HG03060 (cell line): ENCODE data around the gene GNB3.
"Not testable (repeated sequence)": the region's sequence is repeated elsewhere in the genome, so short reads cannot be mapped to it uniquely, and the experiment has no call there.

ENCODE experiments used
- ATAC-seq: cut with Tn5 transposase; IDR thresholded peaks from one replicate; pipeline ENCODE4 v1.9.1; 2021; ENCODE audit warnings: low read depth, moderate number of reproducible peaks; ENCODE audit not compliant: unreplicated experiment

The GNB3 gene

DNA sequence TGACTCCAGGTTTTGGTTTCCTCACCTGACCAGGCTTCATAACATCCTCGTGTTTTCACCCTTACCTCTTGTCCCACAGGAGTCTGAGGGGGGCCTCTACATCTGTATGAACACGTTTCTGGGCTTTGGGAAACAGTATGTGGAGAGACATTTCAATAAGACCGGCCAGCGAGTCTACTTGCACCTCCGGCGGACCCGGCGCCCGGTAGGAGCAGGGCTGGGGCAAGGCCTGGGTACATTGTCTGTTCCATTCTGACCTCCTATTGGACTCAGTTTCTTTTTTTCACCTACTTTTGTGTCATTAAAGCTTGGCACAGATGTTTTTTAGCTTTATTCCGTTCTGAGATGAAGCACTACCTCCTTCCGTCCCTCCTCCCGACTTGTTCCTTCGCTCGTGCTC is 14.6 kb downstream of the GNB3 start:
- no peak for ATAC-seq

DNA sequence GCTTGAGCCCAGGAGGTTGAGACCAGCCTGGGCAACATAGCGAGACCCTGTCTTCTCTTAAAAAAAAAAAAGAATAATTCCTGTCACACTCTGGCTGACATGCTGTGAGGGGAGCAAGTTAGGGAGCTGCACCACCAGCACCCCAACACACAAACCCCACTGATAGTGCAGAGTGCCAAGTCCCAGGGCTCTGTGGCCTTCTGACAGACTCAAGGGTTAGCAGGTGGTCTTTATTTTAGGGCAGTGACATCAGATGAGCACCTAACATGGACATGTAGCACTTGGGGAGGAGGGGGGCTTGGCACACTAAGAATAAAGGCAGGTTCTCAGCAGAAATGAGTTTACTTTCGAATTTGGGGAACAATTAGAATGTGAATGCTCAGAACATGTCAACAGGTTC is 18.1 kb downstream of the GNB3 start:
- ATAC-seq, result no peak

DNA sequence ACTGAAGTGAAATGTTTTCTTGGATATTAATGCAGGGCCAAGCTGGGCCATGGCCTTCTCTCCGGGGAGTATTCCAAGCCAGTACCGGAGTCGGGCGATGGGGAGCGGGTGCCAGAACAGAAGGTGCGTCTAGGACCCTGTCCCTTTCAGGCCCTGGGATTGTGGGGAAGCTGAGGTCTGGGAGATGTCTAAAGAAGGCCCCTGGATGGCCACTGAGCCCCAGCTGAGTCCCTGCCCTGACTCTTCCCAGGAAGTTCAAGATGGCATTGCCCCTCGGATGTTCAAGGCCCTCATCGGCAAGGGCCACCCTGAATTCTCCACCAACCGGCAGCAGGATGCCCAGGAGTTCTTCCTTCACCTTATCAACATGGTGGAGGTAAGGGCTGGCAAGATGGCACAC is 19.4 kb downstream of the GNB3 start:
- no peak for ATAC-seq

DNA sequence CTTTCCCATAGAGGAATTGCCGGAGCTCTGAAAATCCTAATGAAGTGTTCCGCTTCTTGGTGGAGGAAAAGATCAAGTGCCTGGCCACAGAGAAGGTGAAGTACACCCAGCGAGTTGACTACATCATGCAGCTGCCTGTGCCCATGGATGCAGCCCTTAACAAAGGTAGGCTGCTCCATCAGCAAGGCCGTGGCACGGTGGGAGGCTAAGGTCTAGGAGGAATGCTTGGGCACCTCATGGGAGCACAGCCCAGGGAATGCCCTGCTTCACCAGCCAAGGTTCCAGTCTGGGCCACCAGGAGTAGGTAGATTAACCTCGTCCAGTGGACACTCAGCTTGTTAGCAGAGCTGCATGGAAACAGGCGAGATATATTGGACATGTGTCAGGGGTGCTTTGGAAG is 20.2 kb downstream of the GNB3 start:
- no peak for ATAC-seq

DNA sequence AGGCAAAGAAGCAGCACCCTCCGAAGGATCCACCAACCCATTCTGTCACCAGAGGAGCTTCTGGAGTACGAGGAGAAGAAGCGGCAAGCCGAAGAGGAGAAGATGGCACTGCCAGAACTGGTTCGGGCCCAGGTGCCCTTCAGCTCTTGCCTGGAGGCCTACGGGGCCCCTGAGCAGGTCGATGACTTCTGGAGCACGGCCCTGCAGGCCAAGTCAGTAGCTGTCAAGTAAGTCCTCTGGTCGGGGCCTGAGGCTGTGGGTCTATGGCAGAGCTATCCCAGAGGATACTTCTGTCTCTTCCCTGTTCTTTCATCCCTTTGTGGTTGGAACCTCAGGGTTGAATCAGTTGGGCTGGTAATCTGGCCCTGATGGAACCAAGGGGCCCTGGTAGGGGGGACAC is 20.7 kb downstream of the GNB3 start:
- ATAC-seq, result no peak

DNA sequence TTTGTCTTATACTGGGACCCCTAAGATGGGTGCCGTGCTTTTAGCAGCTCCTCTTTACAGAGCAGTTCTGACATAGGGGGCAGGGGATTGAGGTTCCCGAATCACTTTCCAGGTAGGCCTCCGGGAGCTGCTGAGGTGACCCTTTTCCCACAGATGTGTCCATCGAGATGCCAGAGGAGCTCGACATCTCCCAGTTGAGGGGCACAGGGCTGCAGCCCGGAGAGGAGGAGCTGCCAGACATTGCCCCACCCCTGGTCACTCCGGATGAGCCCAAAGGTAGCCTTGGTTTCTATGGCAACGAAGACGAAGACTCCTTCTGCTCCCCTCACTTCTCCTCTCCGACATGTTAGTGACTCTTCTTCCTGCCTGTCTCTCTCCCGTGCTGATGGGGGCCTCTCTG is 22.3 kb downstream of the GNB3 start:
- no peak for ATAC-seq

DNA sequence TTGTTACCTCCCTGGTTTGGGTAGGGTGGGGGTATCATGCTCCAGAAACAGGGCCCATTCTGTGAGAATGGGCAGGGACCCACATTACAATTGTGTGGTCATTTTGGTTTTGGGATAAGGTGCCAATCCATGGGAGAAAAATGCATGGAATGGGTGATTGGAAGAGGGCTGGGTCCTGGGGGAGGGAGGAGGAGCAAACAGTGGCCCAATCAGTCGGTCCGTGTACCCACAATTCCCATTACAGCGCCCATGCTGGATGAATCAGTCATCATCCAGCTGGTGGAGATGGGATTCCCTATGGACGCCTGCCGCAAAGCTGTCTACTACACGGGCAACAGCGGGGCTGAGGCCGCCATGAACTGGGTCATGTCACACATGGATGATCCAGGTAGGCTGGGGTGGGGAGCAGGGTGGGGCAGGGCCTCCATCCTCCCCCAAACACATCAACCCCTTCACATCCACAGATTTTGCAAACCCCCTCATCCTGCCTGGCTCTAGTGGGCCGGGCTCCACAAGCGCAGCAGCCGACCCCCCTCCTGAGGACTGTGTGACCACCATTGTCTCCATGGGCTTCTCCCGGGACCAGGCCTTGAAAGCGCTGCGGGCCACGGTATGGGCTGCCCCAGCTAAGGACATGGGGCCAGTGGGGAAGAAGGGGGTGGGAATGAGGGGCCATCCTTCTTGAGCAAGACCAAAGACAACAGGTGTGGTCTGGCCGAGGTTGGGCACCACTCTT is 23.0 kb downstream of the GNB3 start:
- no peak for ATAC-seq

DNA sequence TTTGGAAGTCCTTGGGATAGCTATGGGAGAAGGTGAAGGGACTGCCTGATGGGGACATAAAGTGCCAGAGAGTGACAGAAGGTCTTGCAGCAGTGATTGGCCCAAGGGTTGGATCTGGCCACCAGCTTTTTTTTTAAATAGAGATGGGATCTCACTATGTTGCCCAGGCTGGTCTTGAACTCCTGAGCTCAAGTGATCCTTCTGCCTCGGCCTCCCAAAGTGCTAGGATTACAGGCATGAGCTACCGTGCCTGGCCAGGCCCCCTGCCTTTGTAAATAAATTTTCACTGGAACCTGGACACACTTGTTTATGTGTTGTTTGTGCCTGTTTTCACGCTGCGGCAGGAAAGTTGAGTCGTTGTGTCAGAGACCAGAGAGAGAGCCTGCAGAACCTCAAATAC is 24.6 kb downstream of the GNB3 start:
- not testable (repeated sequence) for ATAC-seq

DNA sequence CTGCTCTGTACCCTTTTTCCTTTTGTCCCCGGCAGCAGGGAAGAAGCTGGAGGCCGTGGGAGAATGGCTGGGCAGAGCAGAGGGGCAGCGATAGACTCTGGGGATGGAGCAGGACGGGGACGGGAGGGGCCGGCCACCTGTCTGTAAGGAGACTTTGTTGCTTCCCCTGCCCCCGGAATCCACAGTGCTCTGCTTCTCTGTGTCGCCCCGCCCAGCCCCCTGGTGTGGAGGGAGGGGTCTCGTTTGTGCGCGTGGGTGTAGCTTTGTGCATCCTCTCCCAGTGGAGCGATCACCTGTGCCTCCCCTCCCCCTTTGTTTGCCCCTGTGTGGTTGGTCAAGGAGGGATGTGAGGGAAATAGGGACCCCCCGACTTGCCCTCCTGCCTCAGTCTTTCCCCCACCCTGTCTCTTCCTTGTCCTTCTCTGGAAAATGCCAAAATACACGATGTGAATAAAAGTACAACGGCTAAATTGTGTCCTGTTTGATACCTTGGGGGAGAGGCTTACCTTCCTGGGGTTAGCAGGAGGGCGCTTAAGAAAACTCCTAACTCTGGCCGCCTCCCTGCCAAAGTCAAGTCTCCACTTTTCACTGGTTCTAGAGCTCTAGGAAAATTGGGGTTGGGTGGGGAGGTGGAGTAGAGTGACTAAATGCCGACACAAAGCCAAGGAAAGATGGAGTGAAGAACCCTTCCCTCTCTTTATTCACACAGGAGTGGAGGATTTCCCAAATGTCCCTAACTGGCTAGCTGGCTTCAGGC is 25.6 kb downstream of the GNB3 start:
- no peak for ATAC-seq

DNA sequence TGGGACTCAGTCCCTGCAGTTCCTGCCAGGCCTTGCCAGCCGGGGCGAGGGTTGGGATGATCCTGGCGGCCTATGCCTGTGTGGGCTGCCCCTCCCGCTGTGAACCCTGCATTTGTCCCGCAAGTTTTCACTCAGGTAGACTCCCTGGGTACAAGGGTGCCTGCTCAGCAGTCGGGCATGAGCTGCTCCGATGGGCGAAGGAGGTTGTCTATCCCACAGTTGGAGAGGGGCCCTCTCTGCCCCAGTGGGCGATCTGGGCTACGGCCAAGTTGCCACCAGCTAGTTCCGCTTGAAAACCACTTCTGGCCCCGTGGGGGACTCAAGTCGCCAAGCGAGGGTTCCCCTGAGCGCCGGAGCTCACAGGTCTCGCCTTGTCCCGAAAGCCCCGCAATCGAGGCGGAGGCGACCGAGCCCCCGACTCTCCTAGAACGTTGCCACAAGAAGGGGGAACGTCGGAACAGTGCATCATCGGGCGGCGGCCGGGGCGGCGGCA is 26.2 kb downstream of the GNB3 start:
- no peak for ATAC-seq

DNA sequence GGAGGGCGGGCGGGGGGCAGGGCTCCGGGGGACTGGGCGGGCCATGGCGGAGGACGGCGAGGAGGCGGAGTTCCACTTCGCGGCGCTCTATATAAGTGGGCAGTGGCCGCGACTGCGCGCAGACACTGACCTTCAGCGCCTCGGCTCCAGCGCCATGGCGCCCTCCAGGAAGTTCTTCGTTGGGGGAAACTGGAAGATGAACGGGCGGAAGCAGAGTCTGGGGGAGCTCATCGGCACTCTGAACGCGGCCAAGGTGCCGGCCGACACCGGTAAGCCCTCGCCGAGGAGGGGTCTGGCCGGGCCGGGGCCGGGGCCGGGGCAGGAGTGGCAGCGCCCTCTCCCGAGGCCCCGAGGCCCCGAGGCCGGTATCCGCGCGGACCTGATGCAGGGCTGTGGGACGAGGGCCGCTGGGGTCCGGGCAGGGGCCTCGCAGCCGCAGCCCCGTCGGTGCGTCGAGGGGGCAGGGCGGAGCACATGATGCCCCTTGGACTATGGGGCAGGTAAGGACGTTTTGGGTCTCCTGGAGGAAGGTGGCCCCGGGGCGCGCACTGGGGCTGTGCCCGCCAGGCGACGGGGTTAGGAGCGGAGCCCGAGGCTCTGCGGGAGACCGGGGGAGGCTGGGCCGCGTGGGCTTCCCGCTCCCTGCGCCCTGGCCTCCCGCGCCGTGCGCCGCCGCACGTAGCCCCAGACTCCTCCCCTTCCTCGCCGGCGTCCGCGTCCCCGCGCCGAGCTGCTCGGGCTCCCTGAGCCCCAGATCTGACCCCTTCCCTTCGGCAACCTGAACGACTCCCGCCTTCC is 26.9 kb downstream of the GNB3 start, which contains the start of gene TPI1:
TPI1 (plus strand) TSS at position 119 of the 798 bp plus-strand sequence; CDS start at position 155, 36 bp downstream.
- no peak for ATAC-seq

DNA sequence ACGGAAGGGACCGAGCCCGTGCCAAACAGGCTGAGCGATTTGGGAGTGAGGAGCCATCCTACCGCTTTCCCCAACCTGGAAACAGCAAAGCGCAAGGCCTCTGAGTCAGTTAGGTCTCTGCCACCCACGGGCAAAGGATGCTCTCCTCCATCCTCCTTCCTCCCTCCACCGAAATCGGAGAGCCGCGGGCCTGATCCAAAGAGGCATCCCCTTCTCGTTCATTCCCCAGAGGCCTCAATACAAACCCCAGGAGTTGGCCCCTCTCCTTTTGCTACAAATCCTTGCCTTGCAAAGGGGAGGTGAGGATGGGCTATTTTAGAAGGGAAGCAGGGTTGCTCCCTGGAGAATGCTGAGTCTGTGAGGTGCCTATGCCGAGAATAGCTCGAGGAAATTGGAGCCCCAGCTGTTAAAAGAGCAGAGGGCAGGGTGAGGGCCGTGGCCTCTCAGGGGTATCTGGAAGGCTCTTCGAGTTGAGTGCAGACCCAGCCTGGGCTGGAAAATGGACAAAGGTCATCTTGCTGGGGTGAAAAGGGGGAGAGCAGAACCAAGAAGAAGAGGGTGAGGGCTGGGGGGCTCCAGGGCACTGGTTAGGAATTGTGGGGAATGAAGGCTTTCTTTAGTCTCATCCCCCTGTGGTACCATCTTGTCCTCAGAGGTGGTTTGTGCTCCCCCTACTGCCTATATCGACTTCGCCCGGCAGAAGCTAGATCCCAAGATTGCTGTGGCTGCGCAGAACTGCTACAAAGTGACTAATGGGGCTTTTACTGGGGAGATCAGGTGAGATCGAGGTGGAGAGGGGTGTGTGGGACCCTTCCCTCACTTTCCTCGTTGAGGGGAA is 27.7 kb downstream of the GNB3 start:
- ATAC-seq, result no peak

DNA sequence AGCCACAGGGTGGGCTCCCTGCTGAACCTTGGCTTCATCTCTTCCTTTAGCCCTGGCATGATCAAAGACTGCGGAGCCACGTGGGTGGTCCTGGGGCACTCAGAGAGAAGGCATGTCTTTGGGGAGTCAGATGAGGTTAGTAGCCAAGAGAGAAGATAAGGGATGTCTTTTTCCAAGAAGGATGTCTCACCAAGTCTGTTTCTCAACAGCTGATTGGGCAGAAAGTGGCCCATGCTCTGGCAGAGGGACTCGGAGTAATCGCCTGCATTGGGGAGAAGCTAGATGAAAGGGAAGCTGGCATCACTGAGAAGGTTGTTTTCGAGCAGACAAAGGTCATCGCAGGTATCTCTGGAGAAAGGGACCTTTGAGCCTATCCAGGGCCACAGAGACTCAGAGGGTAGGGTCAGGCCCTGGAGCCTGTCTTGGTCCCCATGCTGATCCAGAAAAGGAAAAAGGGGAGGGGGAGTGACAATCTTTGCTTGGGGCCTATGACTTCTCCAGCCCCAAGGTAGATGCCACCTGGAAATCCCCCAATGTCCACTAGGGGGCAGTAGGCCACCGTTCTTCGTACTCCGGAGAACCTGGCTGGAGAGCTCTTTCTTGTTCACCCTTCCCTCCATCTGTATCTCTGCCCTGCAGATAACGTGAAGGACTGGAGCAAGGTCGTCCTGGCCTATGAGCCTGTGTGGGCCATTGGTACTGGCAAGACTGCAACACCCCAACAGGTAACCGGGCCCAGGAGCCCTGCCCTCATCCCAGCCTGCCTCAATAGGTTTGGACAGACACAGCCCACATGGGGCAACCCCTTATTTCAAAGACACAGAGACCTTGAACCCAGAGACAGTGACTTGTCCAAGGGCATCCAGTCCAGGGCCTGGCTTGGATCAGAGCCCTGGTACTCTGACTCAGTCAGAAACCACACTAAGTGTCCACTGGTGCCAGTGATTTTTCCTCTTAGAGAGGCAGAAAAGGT is 28.6 kb downstream of the GNB3 start:
- no peak for ATAC-seq

DNA sequence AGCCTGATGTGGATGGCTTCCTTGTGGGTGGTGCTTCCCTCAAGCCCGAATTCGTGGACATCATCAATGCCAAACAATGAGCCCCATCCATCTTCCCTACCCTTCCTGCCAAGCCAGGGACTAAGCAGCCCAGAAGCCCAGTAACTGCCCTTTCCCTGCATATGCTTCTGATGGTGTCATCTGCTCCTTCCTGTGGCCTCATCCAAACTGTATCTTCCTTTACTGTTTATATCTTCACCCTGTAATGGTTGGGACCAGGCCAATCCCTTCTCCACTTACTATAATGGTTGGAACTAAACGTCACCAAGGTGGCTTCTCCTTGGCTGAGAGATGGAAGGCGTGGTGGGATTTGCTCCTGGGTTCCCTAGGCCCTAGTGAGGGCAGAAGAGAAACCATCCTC is 29.6 kb downstream of the GNB3 start:
- ATAC-seq, result not testable (repeated sequence)

DNA sequence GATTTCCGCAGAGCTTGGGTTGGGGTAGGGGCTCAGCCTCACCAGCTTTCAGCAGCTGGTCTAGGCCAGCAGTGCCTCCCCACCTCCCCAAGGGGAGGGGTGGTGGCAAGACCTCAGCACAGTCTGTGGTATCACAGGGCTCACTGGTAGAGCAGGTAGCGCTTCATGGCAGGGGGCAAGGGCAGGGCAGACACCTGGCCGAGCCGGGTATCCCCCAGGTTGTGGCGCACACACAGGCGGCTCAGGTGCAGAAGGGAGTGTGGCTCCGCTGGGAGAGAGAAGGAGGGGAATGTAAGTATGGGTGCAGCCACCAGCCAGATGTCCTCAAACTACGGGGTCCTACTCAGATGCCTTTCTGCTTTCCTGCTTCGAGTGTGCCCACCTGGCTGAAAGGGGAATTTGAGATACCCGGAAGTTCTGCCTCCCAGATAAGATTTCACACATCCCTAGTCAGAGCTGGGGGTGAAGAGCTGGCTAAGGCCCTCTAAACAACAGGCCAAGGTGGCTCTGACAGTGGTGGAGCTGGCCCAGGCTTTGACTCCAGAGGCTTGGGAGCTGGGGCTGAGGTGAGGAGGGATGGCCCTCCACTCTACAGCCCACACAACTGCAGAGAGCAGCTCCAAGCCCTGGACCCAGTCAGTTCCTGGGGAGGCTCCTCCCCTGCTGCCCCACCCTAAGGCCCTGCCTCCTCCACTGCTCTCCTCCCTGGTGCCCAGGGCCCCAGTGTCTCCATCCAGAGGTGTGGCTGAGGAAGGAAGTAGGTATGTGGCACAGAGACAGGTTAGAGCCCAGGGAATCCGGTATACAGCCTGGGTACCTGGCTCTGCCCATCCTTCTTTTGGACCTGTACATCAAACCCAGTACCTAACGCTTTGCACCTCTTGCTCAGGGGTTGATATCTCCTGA is 30.6 kb downstream of the GNB3 start:
- no peak for ATAC-seq

DNA sequence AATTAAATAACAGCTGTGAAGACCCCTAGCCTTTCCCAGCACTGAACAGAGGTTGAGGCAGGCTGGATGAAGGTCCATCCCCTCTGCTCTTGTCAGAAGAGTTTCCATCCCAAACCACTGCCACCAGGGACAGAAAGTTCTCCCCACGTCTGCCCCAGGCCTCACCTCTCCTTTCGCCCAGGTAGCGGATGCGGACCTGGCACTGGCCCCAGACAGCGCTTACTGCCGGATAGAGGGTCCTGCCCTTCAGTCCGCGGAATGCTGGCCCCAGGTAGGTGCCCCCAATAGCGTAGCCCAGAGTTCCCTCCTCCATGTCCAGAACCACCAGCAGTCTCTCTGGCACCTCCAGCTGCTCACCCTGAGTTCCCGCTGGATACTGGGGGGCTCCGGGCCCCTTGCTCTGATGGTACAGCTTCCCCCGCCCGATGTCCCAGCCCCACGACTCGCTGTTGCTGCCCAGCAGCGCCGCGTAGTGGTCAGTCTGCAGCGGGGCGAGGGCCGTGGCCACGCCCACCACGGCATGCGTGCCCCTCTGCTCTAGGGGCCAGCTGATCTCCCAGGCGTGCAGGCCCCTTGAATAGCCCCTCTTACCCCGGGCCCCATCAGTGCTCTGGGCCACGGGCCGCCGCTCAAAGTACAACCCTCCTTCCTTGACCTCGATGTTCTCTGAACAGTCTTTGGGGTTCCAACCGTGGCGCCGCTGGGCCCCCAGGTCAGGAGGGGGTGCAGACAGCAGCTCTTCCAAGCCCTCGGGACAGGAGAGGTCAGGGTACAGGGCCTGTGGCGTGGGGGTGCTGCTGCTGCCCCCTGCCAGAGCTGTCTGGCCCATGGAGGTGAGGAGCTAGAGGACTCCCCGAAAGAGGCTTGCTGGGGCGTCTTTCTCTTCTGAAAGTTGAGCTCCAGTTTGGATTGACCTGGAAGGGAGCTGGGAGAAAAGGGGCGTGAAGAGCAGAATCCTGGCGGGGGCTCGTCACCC is 31.6 kb downstream of the GNB3 start:
- no peak for ATAC-seq
